ENCODE data around the gene RNASE4. TPM values are rescaled to one million over a fixed set of nuclear protein-coding genes. Genes with fewer than 3 reads are reported as not detected.

Gene RNASE4
- polyA plus RNA-seq, 1 donor (not counting 4 experiments of a cell fraction or from before 2014, with no cell fraction given) = 5.5 TPM

DNA sequence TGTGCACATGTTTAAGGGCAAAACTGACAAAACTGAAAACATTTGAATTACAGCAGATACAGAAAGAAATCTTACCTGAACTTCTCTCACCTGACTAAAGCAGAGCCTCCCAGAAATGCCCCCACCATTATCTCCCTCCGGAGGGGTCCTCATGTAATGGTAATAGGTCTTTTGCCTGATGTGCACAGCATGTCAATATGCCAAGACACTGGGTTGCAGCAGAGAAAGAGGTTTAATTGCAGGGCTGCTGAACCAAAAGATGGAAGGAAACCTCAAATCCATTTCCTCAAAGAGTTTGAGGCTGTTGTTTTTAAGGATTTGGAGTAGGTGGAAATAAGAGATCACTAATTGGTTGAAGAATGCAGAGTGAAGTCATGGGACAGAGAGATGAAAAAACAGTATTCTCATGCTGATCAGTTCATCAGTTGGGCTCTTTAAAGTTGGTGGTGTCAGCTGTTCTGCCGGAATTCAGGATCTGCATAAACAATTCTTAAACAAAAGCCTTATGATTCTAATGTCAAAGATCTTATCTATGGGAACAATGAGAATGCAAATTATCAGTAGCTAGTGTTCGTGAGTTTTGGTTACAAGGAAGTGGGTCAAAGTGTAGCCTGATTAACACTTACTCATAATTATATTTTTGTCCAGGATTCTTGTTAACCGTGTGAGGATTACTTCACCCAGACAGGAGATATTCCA is 22.4 kb downstream of the RNASE4 start:
- H4K20me1 ChIP-seq (ENCODE audit: control insufficient read depth, extremely low read depth, insufficient read depth, low read length) = no peaks in the 10 kb centered on the region
- dilution Hi-C loops (cut with MboI; ENCODE audit: extremely low pct_ligation_motif_present, low sequenced_read_pairs) = loop anchor here (10.0 kb wide), 1 partner anchor 148 kb away; no protein-coding TSS in a partner anchor
- H3K27me3 ChIP-seq (ENCODE audit: control insufficient read depth, extremely low read depth, insufficient read depth, low read length) = no peaks in the 10 kb centered on the region
- H3K36me3 ChIP-seq (ENCODE audit: control insufficient read depth in 2 of 2, extremely low read depth in 1 of 2, insufficient read depth in 2 of 2, low read length in 2 of 2) = no peaks in the 10 kb centered on the region
- H3K27ac ChIP-seq (ENCODE audit: control insufficient read depth, insufficient read depth, low read length) = no peak overlapping the region
- peaks cover 2% of the 10 kb centered on the region for H3K9me3 ChIP-seq (ENCODE audit: control insufficient read depth, low read depth, low read length)
- no peak overlapping the region for H2AFZ ChIP-seq (ENCODE audit: control insufficient read depth, low read length)
- DNase-seq (ENCODE audit: low read depth, low spot score) = no peak
- FAIRE-seq = no peak
- H3K79me2 ChIP-seq (ENCODE audit: control insufficient read depth, insufficient read depth, low read length) = no peaks in the 10 kb centered on the region
- no peaks in the 10 kb centered on the region for H3K9me1 ChIP-seq (ENCODE audit: control insufficient read depth, extremely low read depth, insufficient read depth, low read length)
- no peak overlapping the region for H3K4me3 ChIP-seq (ENCODE audit: control insufficient read depth in 2 of 3, extremely low read depth in 1 of 3, insufficient read depth in 2 of 3, low read depth in 1 of 3, low read length in 3 of 3)
- H3K4me2 ChIP-seq (ENCODE audit: control insufficient read depth, extremely low read depth, insufficient read depth, low read depth, low read length) = no peak overlapping the region
- no peak for TF ChIP-seq EZH2 (IDR thresholded peaks at IDR 0.05; ENCODE audit: low read length)
- TF ChIP-seq, protein P1, sequence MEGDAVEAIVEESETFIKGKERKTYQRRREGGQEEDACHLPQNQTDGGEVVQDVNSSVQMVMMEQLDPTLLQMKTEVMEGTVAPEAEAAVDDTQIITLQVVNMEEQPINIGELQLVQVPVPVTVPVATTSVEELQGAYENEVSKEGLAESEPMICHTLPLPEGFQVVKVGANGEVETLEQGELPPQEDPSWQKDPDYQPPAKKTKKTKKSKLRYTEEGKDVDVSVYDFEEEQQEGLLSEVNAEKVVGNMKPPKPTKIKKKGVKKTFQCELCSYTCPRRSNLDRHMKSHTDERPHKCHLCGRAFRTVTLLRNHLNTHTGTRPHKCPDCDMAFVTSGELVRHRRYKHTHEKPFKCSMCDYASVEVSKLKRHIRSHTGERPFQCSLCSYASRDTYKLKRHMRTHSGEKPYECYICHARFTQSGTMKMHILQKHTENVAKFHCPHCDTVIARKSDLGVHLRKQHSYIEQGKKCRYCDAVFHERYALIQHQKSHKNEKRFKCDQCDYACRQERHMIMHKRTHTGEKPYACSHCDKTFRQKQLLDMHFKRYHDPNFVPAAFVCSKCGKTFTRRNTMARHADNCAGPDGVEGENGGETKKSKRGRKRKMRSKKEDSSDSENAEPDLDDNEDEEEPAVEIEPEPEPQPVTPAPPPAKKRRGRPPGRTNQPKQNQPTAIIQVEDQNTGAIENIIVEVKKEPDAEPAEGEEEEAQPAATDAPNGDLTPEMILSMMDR (optimal IDR thresholded peaks at IDR 0.05 in 1 of 3, IDR thresholded peaks at IDR 0.05 in 1 of 3, conservative IDR thresholded peaks at IDR 0.05 in 1 of 3; ENCODE audit: extremely low read depth in 1 of 3, insufficient read depth in 2 of 3, low read length in 3 of 3) = no peak
- no peak overlapping the region for H3K9ac ChIP-seq (ENCODE audit: control insufficient read depth, extremely low read depth, insufficient read depth, low read length)
- no peaks in the 10 kb centered on the region for H3K4me1 ChIP-seq (ENCODE audit: control insufficient read depth, extremely low read depth, insufficient read depth, low read length)

DNA sequence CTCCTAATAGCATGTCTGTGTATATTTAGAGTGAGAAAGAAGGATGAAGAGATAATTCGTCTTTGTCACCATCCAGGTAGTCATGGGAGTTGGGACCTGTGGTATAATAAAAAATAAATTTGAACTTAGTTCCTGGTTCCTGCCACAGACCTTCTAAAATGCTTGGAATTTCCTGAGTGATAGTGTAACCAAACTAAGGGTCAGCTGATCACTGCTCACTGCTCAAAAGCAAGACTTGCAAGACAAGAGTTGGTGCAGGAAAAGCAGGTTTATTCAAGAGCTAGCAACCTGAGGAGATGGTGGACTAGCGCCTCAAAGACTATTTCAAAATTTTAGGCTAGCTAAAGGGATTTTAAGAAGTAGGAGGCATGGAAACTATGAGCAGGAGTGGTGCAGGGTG is 23.3 kb downstream of the RNASE4 start:
- H3K9ac ChIP-seq (ENCODE audit: control insufficient read depth, extremely low read depth, insufficient read depth, low read length) = no peak overlapping the region
- no peaks in the 10 kb centered on the region for H3K79me2 ChIP-seq (ENCODE audit: control insufficient read depth, insufficient read depth, low read length)
- no peaks in the 10 kb centered on the region for H3K4me1 ChIP-seq (ENCODE audit: control insufficient read depth, extremely low read depth, insufficient read depth, low read length)
- peaks cover 2% of the 10 kb centered on the region for H3K9me3 ChIP-seq (ENCODE audit: control insufficient read depth, low read depth, low read length)
- H3K27me3 ChIP-seq (ENCODE audit: control insufficient read depth, extremely low read depth, insufficient read depth, low read length) = no peaks in the 10 kb centered on the region
- no peak for DNase-seq (ENCODE audit: low read depth, low spot score)
- dilution Hi-C loops (cut with MboI; ENCODE audit: extremely low pct_ligation_motif_present, low sequenced_read_pairs) = loop anchor here (10.0 kb wide), 1 partner anchor 147 kb away; no protein-coding TSS in a partner anchor
- H3K4me2 ChIP-seq (ENCODE audit: control insufficient read depth, extremely low read depth, insufficient read depth, low read depth, low read length) = no peak overlapping the region
- no peaks in the 10 kb centered on the region for H3K36me3 ChIP-seq (ENCODE audit: control insufficient read depth in 2 of 2, extremely low read depth in 1 of 2, insufficient read depth in 2 of 2, low read length in 2 of 2)
- H3K4me3 ChIP-seq (ENCODE audit: control insufficient read depth in 2 of 3, extremely low read depth in 1 of 3, insufficient read depth in 2 of 3, low read depth in 1 of 3, low read length in 3 of 3) = no peak overlapping the region
- no peak for FAIRE-seq
- no peak overlapping the region for H2AFZ ChIP-seq (ENCODE audit: control insufficient read depth, low read length)
- no peaks in the 10 kb centered on the region for H3K9me1 ChIP-seq (ENCODE audit: control insufficient read depth, extremely low read depth, insufficient read depth, low read length)
- H4K20me1 ChIP-seq (ENCODE audit: control insufficient read depth, extremely low read depth, insufficient read depth, low read length) = no peaks in the 10 kb centered on the region
- TF ChIP-seq EZH2 (IDR thresholded peaks at IDR 0.05; ENCODE audit: low read length) = no peak
- TF ChIP-seq, protein P1 (optimal IDR thresholded peaks at IDR 0.05 in 1 of 3, IDR thresholded peaks at IDR 0.05 in 1 of 3, conservative IDR thresholded peaks at IDR 0.05 in 1 of 3; ENCODE audit: extremely low read depth in 1 of 3, insufficient read depth in 2 of 3, low read length in 3 of 3) = no peak
- H3K27ac ChIP-seq (ENCODE audit: control insufficient read depth, insufficient read depth, low read length) = no peak overlapping the region
